Measurements from ENCODE around the gene MAP2K2.

DNA sequence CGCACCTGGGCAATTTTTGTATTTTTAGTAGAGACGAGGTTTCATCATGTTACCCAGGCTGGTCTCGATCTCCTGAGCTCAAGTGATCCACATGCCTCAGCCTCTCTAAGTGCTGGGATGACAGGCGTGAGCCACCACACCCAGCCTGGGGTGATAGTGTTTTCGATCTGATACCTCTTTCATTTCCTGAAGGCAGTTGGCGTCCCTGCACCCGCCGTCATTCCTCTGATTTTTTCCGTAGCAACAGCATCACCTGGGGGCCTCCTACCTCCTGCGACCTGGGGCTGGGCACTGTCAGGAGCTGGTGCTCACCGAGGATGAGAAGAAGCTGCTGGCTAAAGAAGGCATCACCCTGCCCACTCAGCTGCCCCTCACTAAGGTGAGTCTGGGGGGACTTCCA, 40.3 kb upstream of the MAP2K2 start:
- TF ChIP-seq, protein P1, sequence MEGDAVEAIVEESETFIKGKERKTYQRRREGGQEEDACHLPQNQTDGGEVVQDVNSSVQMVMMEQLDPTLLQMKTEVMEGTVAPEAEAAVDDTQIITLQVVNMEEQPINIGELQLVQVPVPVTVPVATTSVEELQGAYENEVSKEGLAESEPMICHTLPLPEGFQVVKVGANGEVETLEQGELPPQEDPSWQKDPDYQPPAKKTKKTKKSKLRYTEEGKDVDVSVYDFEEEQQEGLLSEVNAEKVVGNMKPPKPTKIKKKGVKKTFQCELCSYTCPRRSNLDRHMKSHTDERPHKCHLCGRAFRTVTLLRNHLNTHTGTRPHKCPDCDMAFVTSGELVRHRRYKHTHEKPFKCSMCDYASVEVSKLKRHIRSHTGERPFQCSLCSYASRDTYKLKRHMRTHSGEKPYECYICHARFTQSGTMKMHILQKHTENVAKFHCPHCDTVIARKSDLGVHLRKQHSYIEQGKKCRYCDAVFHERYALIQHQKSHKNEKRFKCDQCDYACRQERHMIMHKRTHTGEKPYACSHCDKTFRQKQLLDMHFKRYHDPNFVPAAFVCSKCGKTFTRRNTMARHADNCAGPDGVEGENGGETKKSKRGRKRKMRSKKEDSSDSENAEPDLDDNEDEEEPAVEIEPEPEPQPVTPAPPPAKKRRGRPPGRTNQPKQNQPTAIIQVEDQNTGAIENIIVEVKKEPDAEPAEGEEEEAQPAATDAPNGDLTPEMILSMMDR (IDR thresholded peaks at IDR 0.05; ENCODE audit: low read depth, low read length): no peak
- no peak for TF ChIP-seq EZH2phosphoT487 (IDR thresholded peaks at IDR 0.05; ENCODE audit: low read depth)

All from OCI-LY3 (cell line).